ENCODE results near the gene TERF2IP.
A peak's percentile ranks its signal among the peaks of the same experiment; 100 is the strongest.

Gene TERF2IP, protein sequence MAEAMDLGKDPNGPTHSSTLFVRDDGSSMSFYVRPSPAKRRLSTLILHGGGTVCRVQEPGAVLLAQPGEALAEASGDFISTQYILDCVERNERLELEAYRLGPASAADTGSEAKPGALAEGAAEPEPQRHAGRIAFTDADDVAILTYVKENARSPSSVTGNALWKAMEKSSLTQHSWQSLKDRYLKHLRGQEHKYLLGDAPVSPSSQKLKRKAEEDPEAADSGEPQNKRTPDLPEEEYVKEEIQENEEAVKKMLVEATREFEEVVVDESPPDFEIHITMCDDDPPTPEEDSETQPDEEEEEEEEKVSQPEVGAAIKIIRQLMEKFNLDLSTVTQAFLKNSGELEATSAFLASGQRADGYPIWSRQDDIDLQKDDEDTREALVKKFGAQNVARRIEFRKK

DNA sequence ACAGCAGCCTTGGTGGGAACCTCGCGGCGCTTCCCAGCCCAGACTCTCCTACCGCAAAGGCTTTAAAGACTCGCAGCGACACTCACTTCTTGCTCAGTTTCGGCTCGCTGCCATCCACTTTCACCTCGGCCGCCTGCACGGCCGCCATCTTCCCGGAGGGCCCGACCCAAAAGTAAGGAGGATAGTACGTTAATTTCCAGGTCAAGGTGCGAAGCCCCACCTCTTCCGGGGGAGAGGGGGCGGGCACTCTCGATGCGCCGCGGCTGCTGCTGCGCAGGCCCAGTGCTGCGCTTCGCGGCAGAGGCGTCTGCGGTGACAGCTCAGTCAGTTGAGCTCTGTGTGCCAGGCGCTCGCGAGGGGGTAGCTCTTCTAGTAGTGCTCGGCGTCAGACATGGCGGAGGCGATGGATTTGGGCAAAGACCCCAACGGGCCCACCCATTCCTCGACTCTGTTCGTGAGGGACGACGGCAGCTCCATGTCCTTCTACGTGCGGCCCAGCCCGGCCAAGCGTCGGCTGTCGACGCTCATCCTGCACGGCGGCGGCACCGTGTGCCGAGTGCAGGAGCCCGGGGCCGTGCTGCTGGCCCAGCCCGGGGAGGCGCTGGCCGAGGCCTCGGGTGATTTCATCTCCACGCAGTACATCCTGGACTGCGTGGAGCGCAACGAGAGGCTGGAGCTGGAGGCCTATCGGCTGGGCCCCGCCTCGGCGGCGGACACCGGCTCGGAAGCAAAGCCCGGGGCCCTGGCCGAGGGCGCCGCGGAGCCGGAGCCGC lies at the start of gene TERF2IP, which contains the start of gene KARS1:
TERF2IP (plus strand) TSS at position 282 of the 773 bp plus-strand sequence; CDS start at position 392, 110 bp downstream.
KARS1 (minus strand) TSS at position 174 of the 773 bp plus-strand sequence; CDS start at position 148, 26 bp downstream.
- peak; percentile 65 for DNase-seq

DNA sequence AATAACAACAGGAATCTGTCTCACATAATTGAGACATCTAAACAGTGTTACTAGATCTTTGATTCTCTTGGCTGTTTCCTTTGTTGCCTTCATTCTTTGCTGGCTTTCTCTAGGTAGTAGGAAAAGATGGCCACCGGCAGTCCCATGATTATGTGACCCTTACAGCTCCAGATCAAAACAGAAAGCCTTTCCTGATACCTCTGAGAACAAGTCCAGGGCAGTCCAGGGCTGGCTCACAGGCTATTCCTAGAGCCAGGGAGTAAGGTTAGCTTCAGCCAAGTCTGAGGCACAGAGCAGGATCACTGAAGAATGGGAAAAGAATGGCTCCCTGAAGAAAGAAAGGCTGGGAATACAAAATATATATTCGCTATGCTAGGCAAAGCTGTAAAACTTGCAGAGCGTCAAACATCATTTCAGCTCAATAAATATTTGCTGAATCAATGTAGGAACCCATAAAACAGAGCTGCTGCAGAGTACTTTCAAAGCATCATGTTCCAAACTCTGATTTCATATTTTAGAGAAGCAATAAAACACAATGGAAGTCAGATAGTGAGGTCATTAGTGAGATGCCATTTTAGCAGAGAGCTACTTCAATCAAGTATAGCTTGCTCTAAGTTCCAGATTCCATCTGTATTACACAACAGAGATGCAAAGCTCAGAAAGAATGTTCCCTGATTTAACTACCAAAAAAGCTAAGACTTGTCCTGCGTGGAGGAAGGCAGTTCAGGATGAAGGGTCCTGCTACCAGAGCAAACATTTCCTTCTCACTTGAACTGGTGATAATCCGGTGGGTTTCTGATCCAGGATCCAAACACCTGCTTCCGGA lies 47.9 kb upstream of the TERF2IP start:
- DNase-seq = no peak

DNA sequence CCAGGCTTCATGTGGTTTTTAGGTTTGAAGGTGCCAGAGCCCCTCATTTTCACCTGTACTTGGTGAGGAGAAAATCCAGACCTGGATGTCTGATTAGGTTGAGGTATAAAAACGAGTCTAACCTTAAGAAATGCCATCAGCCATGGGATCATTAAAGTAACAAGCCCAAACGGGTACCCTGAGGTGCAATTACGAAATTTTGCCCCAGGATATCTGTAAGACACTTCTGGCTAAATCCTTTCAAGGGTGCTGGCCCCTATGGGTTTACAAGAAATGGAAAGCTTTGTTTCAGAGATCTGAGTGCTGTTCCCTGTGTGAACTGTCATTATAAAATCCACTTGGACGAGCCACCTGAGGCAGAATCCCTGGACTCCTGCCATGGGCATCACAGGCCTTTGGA lies 44.3 kb upstream of the TERF2IP start:
- DNase-seq = no peak

DNA sequence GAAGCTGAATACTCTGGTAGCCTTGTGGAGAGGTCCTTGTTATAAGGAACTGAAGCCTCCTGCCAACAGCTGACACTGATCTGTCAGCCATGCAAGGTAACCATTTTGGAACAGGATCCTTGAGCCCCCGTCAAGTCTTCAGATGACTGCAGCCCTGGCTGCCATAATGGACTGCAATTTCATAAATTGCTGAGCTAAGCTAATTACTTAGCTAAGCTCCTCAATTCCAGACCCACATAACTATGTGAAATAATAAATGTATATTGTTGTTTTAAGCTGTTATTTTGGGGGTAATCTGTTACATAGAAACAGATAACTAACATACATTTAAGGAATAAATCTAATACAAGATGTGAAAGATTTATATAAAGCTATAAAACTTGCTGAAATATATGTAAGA lies 41.1 kb upstream of the TERF2IP start:
- DNase-seq = no peak

DNA sequence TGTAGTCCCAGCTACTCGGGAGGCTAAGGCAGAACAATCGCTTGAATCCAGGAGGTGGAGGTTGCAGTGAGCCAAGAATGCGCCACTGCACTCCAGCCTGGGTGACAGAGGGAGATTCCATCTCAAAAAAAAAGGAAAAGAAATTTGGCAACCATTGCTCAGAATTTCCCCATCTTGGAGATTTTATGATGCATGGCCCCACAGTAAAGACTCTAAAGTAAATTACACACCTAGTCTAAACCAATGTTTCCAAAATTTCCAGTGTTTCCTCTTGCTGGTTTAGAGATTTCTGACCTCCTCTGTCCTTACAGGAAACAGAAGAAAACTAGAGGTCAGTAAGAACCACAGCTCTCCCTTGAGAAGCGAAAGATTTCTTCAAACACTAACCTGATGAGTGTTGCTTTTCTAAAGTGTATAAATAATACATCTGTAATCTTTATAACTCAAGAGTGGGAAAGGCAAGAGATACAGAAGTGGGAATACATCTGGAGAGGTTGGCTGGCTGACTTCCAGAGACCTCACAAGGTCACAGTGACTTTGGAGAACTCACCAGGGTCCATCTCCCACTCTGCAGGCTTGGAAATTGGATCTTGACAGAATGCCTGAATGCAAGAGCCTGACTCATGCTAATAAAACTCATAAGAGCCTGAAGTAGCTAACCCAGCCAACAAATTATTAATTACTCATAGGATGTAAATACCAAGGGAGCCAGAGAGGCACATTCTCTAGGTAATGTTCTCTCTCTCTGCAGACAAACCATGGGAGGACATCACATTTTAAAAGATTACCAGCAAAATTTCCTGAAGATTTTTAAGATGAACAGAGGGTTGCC lies 33.3 kb upstream of the TERF2IP start:
- no peak for DNase-seq

DNA sequence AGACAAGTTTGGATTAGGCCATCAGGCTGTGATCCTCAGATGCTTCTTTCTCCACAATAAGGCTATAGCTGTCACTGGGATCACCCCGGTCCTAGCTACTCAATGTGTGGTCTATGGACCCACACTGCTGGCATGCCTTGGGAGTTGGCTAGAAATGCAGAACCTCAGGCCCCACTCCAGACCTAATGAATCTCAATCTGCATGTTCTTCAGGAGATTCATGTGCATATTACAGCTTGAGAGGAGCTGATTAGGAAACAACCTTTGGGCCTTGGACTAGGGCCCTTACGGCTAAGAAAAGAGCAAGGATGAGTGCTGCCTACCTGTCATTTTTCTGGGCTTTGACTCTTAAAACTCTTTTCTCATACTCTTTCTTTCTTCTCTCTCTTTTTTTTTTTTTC lies 32.0 kb upstream of the TERF2IP start:
- no peak for DNase-seq

DNA sequence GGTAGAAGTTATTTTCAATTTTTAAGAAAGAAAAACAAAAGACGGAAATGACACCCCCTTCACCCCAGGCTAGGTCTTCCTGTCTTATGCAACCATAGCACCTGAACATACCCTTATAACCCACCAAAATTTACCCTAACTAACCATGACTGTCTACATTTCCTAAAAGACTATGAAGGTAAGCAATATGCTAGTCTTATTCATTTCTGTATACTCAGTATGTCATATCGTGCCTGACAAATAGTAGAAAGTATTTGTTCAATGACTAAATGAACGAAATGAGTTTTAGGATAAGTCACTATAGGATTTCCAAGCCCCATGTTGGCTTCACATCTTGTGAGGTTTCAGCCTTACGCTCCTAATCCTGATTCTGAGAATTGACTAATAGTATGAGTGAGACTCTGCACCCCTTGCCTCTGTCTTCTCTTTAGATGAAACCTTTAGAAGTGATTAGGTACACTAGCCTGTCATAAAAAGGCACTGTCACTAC lies 31.0 kb upstream of the TERF2IP start:
- DNase-seq = no peak

DNA sequence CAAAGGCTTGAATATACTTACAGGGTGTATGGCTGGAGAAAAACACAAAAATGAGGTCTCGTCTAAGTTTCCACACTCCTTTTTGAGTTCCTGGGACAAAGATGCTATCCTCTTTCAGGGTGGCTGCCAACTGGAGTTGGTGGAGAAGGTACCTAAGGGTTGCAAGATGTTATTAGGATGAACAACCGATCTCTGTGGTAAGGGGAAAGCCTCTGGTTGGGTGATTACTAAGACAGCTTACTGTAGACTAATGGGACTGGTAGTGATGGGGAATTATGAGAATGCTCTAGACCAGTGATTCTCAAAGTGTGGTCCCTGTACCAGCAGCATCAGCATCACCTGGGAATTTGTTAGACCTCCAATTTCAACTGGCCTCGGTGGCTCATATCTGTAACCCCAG lies 30.5 kb upstream of the TERF2IP start:
- no peak for DNase-seq

DNA sequence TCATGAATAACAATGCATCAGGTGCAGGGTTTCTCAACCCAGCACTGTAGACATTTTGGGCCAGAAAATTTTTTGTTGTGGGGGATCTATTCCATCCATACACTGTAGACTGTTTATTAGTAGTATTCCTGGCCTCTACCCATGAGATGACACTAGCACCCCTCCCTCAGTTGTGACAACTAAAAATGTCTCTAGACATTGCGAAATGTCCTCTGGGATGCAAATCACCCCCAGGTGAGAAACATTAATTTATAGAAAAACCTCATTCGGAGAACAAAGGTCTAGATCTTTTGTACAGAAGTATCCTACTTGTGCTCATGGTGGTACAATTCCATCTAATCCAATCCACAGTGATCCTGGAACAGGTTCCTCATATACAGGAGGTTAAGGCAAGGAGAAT lies 28.8 kb upstream of the TERF2IP start:
- DNase-seq = no peak

DNA sequence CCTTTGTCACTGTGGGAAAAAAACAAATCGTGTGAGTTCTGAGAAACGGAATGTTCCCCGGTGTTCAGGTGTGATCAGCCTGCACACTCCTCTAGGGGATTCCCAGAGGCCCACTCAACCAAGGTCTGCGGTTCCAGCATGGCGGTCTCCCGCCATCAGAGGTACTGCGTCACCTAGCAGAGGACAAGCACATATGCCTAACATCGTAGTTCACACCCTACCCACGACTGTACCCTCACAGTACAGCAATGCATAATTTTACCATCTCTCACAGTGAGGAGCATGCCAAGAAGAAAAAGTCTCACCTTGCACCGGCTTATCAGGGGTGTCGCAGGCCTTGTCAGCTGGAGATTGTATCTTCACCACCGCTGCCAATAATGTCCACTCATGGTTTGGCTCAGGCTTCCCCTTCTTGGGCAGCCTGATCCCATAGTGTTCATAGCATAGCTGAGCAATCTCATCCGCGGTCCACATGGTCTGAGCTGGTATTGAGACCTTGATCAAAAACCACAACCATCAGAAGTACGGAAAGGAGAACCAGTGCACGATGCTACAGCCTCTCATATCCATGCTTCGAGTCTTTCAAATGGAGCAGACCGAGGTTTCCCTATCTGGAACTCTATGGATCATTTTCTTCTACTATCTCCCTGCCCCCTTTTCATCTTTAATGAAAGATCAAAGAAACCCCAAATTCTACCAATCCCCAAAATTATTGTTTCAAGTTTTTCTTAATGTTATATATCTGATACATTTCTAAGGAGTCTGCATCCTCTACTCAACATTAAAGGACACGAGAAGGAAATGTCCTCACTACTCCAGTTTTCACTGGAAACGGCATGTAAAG lies 27.0 kb upstream of the TERF2IP start:
- no peak for DNase-seq

DNA sequence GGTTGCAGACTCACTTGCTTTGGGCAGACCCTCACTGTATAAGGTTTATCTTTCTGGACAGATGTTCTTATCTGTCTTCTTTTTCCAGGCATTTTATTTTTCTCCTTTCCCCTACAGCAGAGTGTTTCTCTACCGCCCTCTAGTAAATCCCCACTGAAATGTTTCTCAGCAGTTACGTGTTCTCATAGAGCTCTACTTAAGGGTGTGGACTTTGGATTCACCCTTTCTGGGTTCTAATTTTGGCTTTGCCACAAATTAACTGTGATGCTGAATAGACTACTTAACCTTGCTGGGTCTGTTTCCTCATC lies 26.4 kb upstream of the TERF2IP start:
- DNase-seq = no peak

DNA sequence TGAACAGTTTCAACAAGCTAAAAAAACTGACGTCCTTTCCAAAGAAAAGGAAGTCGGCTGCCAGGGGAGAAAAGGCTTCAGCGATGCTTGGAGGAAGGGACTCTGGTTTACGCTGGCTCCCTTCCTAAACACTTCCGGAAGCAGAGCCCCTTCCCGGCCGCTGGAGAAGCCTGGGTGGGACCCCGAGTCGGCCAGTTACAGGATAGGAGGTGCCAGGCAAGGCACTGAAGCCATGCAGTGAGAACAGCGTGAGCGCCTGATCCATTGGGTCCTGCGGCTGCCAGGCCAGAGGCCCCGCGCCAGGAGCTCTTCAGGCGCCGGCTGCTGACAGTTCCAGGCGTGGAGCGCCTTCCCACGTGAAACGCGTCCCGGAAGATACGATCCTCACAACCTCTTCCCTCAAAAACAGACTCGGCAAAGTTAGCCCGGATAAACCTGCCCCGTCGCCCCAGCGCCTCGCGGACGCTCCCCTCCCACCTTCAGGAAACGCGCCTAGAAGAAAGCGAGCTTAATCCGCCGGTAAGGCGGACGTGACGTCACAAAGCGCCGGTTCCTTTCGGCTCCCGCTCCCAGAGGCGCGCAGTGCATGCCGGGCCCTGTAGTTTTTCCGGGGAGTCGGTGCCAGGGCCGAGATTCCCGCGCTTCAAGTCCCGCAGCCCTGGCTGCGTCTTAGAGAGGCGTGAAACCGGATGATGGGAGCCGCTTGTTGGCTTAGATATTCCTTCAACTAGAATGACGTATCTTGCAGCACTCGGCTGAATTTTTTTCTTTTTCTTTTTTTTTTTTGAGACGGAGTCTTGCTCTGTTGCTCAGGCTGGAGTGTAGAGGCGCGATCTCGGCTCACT lies 24.6 kb upstream of the TERF2IP start, which contains the start of gene ADAT1:
ADAT1 (minus strand) TSS at position 521 of the 845 bp plus-strand sequence. CDS start 2,482 bp downstream, outside the sequence.
- peak; percentile 86 for DNase-seq

DNA sequence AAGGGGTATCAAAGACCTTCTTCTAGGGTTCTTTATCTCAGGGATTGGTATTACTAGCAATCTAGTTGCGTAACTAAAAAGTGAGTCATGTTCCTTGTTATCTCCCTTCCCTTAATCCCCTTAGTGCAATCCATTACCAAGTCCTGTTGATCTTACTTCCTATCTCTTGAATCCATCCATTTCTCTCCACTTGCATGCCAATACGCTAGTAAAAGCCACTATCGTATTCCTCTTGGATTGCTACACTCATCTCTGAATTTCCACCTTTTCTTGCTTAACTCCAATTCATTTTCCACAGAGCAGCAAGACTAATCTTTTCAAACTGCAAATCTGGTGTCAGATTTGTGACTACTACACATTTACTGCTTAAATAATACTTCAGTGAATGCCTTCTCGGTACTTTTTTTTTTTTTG lies 22.6 kb upstream of the TERF2IP start:
- no peak for DNase-seq

DNA sequence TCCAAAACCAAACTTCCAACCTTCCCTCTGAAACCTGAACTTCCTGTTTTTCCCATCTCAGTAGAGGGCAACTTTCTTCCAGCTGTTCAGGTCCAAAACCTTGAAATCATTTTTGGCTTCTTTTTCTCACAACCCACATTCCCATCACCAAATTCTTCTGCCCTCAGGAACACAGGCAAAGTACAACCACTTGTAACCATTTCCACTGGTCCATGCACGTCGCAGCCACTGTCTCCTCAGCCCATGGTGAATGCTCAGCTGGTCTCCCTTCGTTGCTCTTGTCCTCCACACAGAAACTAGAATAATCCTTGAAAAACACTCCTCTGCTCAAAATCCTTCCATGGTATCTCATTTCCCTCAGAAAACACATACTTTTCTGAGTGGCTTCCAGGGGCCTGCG lies 20.8 kb upstream of the TERF2IP start:
- no peak for DNase-seq

DNA sequence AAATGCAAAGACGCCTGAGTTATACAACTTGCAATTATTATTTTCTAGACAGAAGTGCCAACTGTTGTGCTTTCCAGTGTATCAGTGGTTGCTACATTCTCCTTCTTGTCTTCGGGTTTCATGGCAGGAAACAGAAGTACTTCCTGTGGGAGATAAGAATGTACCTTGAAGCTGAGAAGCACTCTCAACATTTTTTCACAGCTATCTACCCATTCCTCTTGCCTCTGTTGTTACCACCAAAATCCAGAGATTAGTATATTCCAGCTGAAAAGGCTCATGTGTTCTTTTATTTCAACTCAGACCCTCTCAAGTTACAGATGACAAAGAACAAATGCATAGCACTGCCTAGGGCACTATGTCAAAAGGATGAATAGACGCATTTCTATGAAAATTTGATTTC lies 19.7 kb upstream of the TERF2IP start:
- no peak for DNase-seq

DNA sequence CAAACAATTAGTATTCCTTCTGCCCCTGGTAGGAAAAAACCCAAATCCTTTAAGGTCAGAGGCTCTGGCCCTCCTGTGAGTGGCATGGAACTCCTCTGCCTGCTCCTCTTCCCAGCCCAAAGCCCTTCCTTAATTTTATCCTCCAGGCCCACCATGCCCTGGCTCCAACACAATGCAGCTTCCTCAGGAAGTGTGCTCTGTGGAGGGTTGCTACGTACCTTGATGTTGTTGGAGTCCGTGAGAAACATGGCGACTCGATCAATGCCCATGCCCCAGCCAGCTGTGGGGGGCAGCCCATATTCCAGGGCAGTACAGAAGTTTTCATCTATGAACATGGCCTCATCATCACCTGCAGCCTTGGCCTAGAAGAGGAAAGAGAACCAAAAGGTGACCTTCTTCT lies 19.2 kb upstream of the TERF2IP start:
- DNase-seq = no peak

DNA sequence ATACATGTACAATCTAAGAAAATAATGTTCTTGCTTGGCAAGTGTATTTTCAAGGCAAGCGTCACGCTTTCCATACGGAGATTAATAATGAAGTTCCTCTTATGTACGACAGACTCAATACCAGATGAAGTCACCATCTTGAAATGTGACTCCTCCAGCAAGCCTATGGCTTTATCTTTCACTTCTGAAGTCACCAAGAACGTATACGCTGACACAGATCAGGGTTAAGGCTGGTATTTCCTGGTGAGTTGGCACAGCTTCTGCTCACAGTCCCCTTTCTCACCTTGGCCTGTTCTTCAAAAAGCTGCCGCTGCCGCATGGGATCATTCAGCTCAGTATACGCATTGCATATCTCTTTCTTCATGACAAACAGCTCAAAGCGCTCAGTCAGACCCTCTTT lies 18.4 kb upstream of the TERF2IP start:
- DNase-seq = no peak

DNA sequence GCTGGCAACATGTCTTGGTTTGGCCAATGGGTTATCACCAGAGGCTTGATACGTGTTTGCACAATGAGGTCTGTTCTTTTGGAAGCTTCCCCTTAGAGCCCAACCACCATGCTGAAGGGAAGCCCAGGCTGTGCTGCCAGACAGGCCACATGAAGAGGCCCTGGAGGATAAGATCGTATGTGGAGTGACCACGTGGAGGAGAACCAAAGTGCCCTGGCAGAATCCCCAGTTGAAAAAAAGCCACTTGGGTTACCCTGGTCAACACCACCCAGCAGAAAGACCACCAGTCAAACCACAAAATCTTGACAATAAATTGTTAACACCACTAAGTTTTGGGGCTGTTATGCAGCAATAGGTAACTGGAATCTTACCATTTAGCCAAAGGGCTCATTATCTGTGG lies 17.5 kb upstream of the TERF2IP start:
- DNase-seq = no peak

DNA sequence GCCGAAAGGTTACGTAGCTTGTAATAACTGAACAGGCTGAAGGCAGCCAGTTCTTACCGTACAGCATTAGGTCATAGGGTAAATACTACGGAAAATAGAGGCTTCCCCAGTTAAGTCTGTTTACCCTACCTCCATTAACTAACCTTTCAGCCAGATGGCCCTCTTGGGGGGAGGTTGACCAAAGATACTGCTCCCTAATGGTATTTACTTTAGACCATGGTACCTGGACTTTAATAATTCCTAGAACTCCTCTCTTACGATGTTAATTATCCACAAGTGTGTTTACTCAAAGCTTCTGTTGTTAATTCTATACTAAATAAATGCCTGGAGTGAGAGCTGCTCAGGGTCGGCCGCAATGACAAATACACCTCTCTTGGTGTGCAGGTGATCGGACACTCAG lies 14.7 kb upstream of the TERF2IP start:
- DNase-seq = no peak

DNA sequence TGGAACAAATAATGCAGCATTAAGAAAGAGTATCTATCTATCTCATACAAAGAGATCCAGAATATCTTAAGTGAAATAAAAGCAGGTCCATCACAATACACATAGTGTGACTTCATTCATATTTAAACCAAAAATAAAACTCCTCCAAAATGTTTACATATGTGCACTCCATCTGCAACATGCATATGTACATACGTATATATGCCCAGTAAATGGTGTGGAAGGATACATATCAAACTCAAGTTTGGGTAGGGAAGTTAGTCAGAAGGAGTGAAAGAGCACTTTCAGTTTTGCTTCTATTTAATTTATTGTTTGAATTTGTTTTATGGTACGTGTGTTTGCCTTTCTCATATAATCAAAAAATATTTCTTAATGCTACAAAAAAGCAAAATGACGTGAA lies 12.5 kb upstream of the TERF2IP start:
- DNase-seq = no peak

Data from NCI-H1436 treated with DMSO at 0.1 percent for 48 hours (cell line).